Measurements from ENCODE around the gene DMAC2L.
A peak's percentile ranks its signal among the peaks of the same experiment; 100 is the strongest.
"Not testable (repeated sequence)": the region's sequence is repeated elsewhere in the genome, so short reads cannot be mapped to it uniquely, and the experiment has no call there.

DMAC2L gene

DNA sequence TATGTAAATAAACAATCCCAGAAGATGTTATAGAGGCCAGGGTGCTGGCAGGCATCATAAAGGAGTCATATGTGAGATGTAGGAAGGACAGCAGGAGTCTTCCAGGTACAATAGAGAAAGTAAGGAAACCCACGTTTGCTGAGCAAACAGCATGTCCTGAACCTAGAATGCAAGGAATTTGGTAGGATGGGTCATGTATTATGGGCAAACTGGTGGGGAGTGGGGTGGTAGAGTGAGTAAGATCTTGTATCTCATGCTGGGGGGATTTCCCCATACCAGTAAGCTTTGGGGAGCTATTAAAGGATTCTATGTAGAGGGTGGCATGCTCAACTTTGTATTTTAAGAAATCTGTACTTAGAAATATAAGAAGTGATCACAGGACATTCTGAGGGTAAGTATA lies 43.6 kb downstream of the DMAC2L start:
- Mint-ChIP-seq H3K4me3 (no peak overlapping the region), H3K36me3 (ENCODE audit: low read depth) (peaks cover 13% of the 10 kb centered on the region), H3K9me3 (no peaks in the 10 kb centered on the region), H3K27ac (no peak overlapping the region), H3K27me3 (ENCODE audit: low read depth) (no peaks in the 10 kb centered on the region), H3K4me1 (ENCODE audit: low read depth) (no peaks in the 10 kb centered on the region)

DNA sequence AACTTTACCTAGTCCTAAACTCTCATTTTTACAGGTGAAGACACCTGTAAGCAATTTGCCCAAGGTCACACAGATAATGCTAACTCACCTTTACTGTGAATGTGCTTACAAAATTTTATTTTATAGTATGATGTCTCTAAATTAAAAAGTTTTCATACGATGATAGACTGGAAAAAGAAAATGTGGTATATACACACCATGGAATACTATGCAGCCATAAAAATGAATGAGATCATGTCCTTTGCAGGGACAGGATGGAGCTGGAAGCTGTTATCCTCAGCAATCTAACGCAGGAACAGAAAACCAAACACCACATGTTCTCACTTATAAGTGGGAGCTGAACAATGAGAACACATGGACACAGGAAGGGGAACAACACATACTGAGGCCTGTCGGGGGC lies 44.2 kb downstream of the DMAC2L start:
- H3K4me3 Mint-ChIP-seq; H3K9me3 Mint-ChIP-seq; H3K27ac Mint-ChIP-seq; H3K4me1 Mint-ChIP-seq (ENCODE audit: low read depth); H3K27me3 Mint-ChIP-seq (ENCODE audit: low read depth): not testable (repeated sequence)
- H3K36me3 Mint-ChIP-seq (ENCODE audit: low read depth): peaks cover 13% of the 10 kb centered on the region

DNA sequence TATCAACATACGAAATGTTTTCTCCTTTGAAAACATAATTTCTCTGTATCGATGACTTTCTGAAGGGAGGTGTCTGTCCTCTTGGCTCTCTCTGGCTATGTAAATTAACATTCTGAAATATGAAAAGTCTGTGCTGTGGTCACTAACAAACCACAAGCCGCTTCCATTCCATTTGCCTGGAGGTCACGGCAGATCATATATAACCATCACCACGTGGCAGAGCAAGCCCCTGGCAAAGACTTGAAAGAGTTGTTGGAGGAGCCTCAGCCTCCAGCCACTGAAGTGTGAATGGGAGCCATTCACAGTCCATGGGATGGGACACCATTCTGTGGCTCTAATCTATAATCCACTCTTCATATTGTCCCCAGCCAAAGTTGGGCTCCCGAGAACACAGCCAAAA lies 45.0 kb downstream of the DMAC2L start:
- Mint-ChIP-seq H3K27ac (no peak overlapping the region), H3K9me3 (no peaks in the 10 kb centered on the region), H3K27me3 (ENCODE audit: low read depth) (no peaks in the 10 kb centered on the region), H3K4me1 (ENCODE audit: low read depth) (no peaks in the 10 kb centered on the region), H3K4me3 (no peak overlapping the region), H3K36me3 (ENCODE audit: low read depth) (peaks cover 13% of the 10 kb centered on the region)

DNA sequence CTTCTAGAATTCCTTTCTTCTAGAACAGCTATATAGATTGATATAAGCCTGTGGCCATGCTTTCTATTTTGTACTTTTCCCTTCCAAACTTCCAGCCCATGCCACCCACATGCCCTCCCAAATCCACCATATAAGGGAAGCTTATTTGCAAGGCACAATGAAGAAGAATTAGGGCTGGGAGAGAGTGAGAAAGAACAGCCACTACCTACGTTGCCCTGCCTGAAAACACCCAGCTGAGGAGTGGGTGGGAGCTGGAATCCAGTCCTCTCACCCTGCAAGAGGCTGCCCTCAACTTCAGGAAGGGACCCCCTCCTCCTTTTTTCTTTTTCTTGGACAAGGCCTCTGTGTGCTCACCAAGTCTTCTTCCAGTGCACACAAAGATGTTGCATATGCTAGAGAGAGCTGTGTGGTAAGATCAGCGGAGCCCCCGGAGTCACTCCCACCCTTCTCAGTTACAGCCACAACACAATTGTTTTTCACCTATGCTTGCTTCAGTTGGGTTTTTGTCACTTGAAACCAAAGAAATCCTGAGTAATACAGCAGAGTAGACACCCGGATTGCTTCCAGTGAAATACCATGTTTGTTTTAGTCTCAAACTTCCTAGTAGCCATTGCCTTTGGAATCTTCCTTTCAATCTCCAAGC lies 45.8 kb downstream of the DMAC2L start:
- no peak overlapping the region for H3K4me3 Mint-ChIP-seq
- peaks cover 17% of the 10 kb centered on the region for H3K36me3 Mint-ChIP-seq (ENCODE audit: low read depth)
- H3K4me1 Mint-ChIP-seq (ENCODE audit: low read depth): peaks cover 5% of the 10 kb centered on the region
- H3K27me3 Mint-ChIP-seq (ENCODE audit: low read depth): no peaks in the 10 kb centered on the region
- peaks cover 6% of the 10 kb centered on the region for H3K9me3 Mint-ChIP-seq
- H3K27ac Mint-ChIP-seq: no peak overlapping the region

DNA sequence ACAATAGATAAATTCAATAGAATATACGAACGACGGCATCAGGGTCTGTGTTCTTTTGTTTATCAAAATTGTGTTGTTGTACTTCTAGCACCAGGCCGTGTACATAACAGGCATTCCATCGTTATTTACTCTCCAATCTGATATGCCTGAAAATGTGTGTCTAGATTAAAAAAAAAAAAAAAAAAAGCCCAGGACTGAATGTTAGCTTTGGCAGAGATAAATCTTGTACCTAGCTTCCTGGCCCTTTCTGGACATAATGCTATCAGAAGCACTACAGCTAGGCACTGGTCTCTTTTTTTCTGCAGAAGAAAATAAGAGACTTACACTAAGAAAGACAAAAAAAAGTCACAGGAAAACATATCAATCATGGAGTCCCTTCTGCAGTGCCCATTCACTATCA lies 47.5 kb downstream of the DMAC2L start:
- Mint-ChIP-seq H3K4me3 (no peak overlapping the region), H3K27ac (no peak overlapping the region), H3K27me3 (ENCODE audit: low read depth) (no peaks in the 10 kb centered on the region), H3K9me3 (peaks cover 7% of the 10 kb centered on the region), H3K36me3 (ENCODE audit: low read depth) (peaks cover 17% of the 10 kb centered on the region), H3K4me1 (ENCODE audit: low read depth) (peaks cover 14% of the 10 kb centered on the region)

DNA sequence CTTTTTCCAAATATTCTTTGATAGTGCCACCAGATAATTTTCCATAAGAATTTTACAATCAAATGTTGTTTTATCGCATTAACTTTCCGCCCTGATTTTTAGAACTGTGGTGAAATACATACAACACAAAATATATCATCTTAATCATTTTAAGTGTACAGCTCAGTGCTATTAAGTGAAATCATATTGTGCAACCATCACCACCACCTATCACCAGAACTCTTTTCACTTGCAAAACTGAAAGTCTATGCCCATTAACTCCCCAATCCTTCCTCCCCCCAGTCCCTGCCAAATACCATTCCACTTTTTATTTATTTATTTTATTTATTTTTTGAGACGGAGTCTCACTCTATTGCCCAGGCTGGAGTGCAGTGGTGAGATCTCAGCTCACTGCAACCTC lies 48.0 kb downstream of the DMAC2L start:
- Mint-ChIP-seq H3K9me3 (peaks cover 7% of the 10 kb centered on the region), H3K4me3 (no peak overlapping the region), H3K27ac (no peak overlapping the region), H3K36me3 (ENCODE audit: low read depth) (peaks cover 17% of the 10 kb centered on the region), H3K27me3 (ENCODE audit: low read depth) (no peaks in the 10 kb centered on the region), H3K4me1 (ENCODE audit: low read depth) (peaks cover 14% of the 10 kb centered on the region)

DNA sequence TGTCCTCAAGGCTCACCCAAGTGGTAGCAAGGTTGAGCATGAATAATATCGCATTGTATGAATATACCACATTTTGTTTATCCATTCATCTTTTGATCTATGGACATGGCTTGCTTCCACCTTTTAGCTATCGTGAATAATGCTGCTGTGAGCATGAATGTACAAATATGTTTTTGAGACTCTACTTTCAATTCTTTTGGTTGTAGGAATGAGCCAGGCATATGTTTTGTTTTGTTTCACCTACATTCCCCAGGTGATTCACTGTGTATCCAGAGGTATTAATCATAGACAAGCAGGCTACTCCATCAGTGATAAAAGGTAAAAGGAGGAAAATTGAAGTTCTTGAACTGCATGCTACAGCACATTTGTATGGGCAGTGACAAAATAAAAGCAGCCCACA lies 48.7 kb downstream of the DMAC2L start:
- peaks cover 7% of the 10 kb centered on the region for H3K9me3 Mint-ChIP-seq
- peaks cover 13% of the 10 kb centered on the region for H3K36me3 Mint-ChIP-seq (ENCODE audit: low read depth)
- H3K4me3 Mint-ChIP-seq: no peak overlapping the region
- H3K27me3 Mint-ChIP-seq (ENCODE audit: low read depth): no peaks in the 10 kb centered on the region
- H3K27ac Mint-ChIP-seq: no peak overlapping the region
- H3K4me1 Mint-ChIP-seq (ENCODE audit: low read depth): peaks cover 14% of the 10 kb centered on the region

DNA sequence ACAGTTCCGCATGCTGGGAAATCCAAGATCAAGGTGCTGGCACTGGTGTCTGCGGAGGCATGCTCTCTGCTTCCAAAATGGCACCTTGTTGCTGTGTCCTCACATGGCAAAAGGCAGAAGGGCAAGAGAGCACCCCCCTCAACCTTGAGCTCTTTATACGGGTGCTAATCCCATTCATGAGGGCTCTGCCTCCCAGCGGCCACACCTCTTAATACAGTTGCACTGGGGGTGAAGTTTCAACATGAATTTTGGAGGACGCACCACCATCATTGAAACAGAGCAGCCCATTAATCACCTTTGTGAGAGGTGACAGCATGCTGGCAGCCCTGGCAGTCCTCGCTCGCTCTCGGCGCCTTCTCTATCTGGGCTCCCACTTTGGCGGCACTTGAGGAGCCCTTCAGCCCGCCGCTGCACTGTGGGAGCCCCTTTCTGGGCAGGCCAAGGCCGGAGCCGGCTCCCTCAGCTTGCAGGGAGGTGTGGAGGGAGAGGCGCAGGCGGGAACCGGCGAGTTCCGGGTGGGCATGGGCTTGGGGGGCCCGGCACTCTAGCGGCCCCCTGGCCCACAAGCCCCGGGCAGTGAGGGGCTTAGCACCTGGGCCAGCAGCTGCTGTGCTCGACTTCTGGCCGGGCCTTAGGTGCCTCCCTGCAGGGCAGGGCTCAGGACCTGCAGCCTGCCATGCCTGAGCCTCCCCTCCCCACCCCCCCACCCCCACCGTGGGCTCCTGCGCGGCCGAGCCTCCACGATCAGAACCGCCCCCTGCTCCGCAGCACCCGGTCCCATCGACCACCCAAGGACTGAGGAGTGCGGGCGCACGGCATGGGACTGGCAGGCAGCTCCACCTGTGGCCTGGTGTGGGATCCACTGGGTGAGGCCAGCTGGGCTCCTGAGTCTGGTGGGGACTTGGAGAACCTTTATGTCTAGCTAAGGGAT lies 49.6 kb downstream of the DMAC2L start:
- H3K4me1 Mint-ChIP-seq (ENCODE audit: low read depth): peaks cover 16% of the 10 kb centered on the region
- peaks cover 13% of the 10 kb centered on the region for H3K36me3 Mint-ChIP-seq (ENCODE audit: low read depth)
- H3K4me3 Mint-ChIP-seq; H3K27me3 Mint-ChIP-seq (ENCODE audit: low read depth); H3K27ac Mint-ChIP-seq; H3K9me3 Mint-ChIP-seq: not testable (repeated sequence)

DNA sequence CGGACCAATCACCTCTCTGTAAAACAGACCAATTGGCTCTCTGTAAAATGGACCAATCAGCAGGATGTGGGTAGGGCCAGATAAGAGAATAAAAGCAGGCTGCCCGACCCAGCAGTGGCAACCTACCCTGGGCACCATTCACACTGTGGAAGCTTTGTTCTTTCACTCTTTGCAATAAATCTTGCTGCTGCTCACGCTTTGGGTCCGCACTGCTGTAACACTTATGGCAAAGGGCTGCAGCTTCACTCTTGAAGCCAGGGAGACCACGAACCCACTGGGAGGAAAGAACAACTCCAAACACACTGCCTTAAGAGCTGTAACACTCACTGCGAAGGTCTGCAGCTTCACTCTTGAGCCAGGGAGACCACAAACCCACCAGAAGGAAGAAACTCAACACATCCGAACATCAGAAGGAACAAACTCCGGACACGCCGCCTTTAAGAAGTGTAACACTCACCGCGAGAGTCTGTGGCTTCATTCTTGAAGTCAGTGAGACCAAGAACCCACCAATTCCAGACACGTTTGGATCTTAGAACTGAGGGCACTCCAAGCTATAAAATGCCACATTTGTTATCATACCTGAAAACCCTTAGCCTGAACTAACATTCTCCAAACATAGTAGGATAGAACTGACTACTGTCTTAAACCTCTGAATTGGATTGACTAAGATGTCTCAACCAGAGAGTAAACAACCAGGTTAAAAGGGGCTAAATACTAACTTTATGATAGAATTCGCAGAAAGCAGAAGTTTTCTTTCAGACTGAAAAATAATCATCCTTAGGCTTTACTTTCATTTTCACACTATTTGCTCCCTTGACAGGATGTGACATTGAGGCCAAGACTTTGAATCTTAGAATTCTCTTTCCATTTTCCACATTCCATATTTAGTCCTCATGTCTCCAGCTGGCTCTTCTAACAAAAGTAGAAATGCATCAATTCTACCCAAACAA lies 50.9 kb downstream of the DMAC2L start:
- H3K4me3 Mint-ChIP-seq: peak overlapping the region; percentile 83
- H3K27me3 Mint-ChIP-seq (ENCODE audit: low read depth): peaks cover 6% of the 10 kb centered on the region
- H3K36me3 Mint-ChIP-seq (ENCODE audit: low read depth): peaks cover 7% of the 10 kb centered on the region
- peaks cover 7% of the 10 kb centered on the region for H3K9me3 Mint-ChIP-seq
- H3K4me1 Mint-ChIP-seq (ENCODE audit: low read depth): peaks cover 16% of the 10 kb centered on the region
- H3K27ac Mint-ChIP-seq: peak overlapping the region; percentile 88

DNA sequence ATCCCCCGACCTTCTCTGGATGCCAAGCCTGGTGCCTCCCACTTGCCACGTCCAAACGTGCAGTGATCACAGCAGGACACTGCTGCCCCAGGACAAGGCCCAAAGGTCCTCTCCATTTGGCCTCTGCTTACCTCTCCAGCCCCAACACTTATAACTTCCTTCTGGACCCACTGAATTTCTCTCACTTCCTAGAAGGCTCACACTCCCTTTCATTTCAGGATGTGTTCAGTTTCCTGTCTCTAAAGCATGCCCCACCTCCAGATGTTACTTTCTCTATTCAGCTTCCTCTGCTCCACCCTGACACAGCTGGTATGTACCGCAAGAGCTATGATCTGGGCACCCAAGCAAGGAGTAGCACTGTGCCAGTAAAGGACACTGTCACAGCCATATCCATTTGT lies 51.6 kb downstream of the DMAC2L start:
- Mint-ChIP-seq H3K4me1 (ENCODE audit: low read depth) (peaks cover 16% of the 10 kb centered on the region), H3K36me3 (ENCODE audit: low read depth) (peaks cover 5% of the 10 kb centered on the region), H3K4me3 (peak overlapping the region; percentile 83), H3K9me3 (peaks cover 7% of the 10 kb centered on the region), H3K27me3 (ENCODE audit: low read depth) (peaks cover 6% of the 10 kb centered on the region), H3K27ac (peak overlapping the region; percentile 88)

DNA sequence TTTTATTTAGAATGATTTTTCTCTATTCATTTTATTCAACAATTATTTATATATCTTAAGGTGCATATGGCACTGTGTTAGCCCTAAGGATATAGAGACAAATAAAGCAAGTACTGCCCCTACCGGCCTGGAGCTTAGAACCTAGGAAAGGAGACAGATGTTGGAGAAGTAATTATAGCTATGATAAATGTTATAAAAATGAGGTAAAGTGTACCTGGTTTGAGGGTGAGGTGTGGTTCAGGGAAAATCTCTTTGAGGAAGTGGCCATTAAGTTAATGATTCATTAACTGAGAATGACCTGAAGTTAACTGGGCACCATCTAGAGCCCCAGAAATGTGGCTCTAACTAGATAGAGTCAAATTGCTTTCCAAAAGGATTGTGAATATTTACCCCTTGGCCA lies 52.7 kb downstream of the DMAC2L start:
- H3K9me3 Mint-ChIP-seq: peaks cover 7% of the 10 kb centered on the region

DNA sequence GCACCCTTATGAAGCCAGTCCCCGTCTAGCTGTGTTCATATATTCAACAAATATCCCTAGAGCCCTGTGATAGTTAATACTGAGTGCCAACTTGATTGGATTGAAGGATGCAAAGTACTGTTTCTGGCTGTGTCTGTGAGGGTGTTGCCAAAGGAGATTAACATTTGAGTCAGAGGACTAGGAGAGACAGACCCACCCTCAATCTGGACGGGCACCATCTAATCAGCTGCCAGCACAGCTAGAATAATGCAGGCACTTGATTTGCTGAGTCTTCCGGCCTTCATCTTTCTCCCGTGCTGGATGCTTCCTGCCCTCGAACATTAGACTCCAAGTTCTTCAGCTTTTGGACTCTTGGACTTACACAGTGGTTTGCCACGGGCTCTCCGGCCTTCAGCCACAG lies 53.4 kb downstream of the DMAC2L start:
- H3K27me3 Mint-ChIP-seq (ENCODE audit: low read depth); H3K9me3 Mint-ChIP-seq; H3K27ac Mint-ChIP-seq; H3K4me3 Mint-ChIP-seq; H3K36me3 Mint-ChIP-seq (ENCODE audit: low read depth): not testable (repeated sequence)
- peaks cover 16% of the 10 kb centered on the region for H3K4me1 Mint-ChIP-seq (ENCODE audit: low read depth)

More for the DNA sequence above, 52.7 kb downstream of the DMAC2L start:
- H3K4me3 Mint-ChIP-seq: no peak overlapping the region
- H3K27ac Mint-ChIP-seq: no peak overlapping the region
- H3K36me3 Mint-ChIP-seq (ENCODE audit: low read depth): peaks cover 5% of the 10 kb centered on the region
- peaks cover 16% of the 10 kb centered on the region for H3K4me1 Mint-ChIP-seq (ENCODE audit: low read depth)
- peaks cover 6% of the 10 kb centered on the region for H3K27me3 Mint-ChIP-seq (ENCODE audit: low read depth)

DNA sequence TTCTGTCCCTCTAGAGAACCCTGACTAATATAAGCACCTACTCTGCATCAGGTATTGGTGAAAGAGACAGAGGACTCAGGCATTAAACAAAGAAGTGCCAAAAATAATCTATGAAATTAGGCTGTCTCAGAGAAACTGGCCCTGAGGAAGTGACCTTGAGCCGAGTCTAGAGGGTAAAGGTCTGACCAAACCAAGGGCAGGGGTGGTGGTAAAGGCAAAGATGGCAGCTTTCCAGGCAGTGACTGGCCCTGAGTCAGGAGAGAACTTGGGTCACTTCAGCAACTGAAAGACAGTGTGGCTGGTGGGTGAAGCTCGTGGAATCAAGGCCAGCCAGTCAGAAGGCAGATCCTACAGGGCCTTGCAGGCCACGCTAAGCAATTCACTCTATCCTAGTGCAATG lies 54.0 kb downstream of the DMAC2L start:
- H3K4me1 Mint-ChIP-seq (ENCODE audit: low read depth): peaks cover 16% of the 10 kb centered on the region
- H3K9me3 Mint-ChIP-seq: peaks cover 13% of the 10 kb centered on the region
- H3K27ac Mint-ChIP-seq: no peak overlapping the region

DNA sequence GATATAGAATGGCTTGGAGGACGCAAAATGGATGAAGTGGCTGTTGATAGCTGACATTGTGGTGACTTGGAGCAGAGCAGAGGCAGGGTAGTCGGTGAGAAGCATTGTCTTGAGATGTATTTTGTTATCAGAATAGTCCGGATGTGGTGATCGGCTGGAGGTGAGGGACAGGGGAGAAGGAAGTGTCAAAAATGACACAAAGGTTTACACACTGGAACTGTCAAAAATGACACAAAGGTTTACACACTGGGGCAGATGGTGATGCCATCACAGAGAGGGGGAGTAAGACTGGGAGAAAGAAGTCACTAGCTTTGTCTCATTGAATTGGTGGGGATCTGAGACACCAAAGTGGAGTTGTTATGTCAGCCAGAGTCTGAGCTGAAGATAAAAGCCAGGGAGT lies 54.5 kb downstream of the DMAC2L start:
- H3K27ac Mint-ChIP-seq: no peak overlapping the region
- H3K9me3 Mint-ChIP-seq: peaks cover 13% of the 10 kb centered on the region
- no peak overlapping the region for H3K4me3 Mint-ChIP-seq
- peaks cover 16% of the 10 kb centered on the region for H3K4me1 Mint-ChIP-seq (ENCODE audit: low read depth)
- peaks cover 6% of the 10 kb centered on the region for H3K27me3 Mint-ChIP-seq (ENCODE audit: low read depth)
- peaks cover 9% of the 10 kb centered on the region for H3K36me3 Mint-ChIP-seq (ENCODE audit: low read depth)

More for the DNA sequence above, 54.0 kb downstream of the DMAC2L start:
- Mint-ChIP-seq H3K27me3 (ENCODE audit: low read depth) (peaks cover 6% of the 10 kb centered on the region), H3K4me3 (no peak overlapping the region), H3K36me3 (ENCODE audit: low read depth) (peaks cover 9% of the 10 kb centered on the region)

Measured in T-helper 1 cell treated with Interleukin-12 subunit alpha and Interleukin-12 subunit beta and Interleukin-4 antibody, amounts not matched to agents 30 μg/mL and 1 μg/mL, for 36 hours (primary cell).